ENCODE results near the gene MAGI1. TPM values are rescaled to one million over a fixed set of nuclear protein-coding genes. Genes with fewer than 3 reads are reported as not detected.

The MAGI1 gene
- total RNA-seq, 1 donor from 2014 or later = not detected

GRCh38 chr3:65419233-65419632, 619.5 kb downstream of the MAGI1 start:
- ChIA-PET CTCF (no interaction called here), POLR2A (no interaction called here)
- no peak for DNase-seq
- no peak overlapping the region for H3K4me3 Mint-ChIP-seq
- peaks cover 5% of the 10 kb centered on the region for H3K9me3 Mint-ChIP-seq
- H3K27me3 Mint-ChIP-seq = no peaks in the 10 kb centered on the region
- intact Hi-C loops (cut with micrococcal nuclease) = no loop called here
- no peak for ATAC-seq (ENCODE audit: low read depth)
- H3K36me3 Mint-ChIP-seq (ENCODE audit: low read depth) = no peaks in the 10 kb centered on the region
- no peak overlapping the region for H3K27ac Mint-ChIP-seq
- TF ChIP-seq CTCF (IDR thresholded peaks at IDR 0.05) = no peak
- H3K4me1 Mint-ChIP-seq = no peaks in the 10 kb centered on the region

- Mint-ChIP-seq H3K4me1 (no peaks in the 10 kb centered on the region), H3K36me3 (ENCODE audit: low read depth) (no peaks in the 10 kb centered on the region), H3K27me3 (no peaks in the 10 kb centered on the region), H3K4me3 (no peak overlapping the region), H3K27ac (no peak overlapping the region), H3K9me3 (peaks cover 8% of the 10 kb centered on the region)
- POLR2A ChIA-PET = no interaction called here
- DNase-seq (no peak), ATAC-seq (ENCODE audit: low read depth) (no peak)
- intact Hi-C loops (cut with micrococcal nuclease) = no loop called here
- TF ChIP-seq CTCF (IDR thresholded peaks at IDR 0.05) = no peak
- CTCF ChIA-PET = no interaction called here
Observed at GRCh38 chr3:65413891-65414290, 624.8 kb downstream of the MAGI1 start.

GRCh38 chr3:65412588-65412987, 626.1 kb downstream of the MAGI1 start:
- intact Hi-C loops (cut with micrococcal nuclease) = no loop called here
- peaks cover 8% of the 10 kb centered on the region for H3K9me3 Mint-ChIP-seq
- POLR2A ChIA-PET = no interaction called here

GRCh38 chr3:65411367-65411766, 627.4 kb downstream of the MAGI1 start:
- Mint-ChIP-seq H3K9me3 (peaks cover 8% of the 10 kb centered on the region), H3K4me1 (no peaks in the 10 kb centered on the region), H3K4me3 (no peak overlapping the region), H3K27ac (no peak overlapping the region), H3K27me3 (no peaks in the 10 kb centered on the region), H3K36me3 (ENCODE audit: low read depth) (no peaks in the 10 kb centered on the region)
- intact Hi-C loops (cut with micrococcal nuclease) = no loop called here
- ChIA-PET CTCF (no interaction called here), POLR2A (no interaction called here)
- TF ChIP-seq CTCF (IDR thresholded peaks at IDR 0.05) = no peak
- no peak for DNase-seq
- no peak for ATAC-seq (ENCODE audit: low read depth)

More at GRCh38 chr3:65412588-65412987, 626.1 kb downstream of the MAGI1 start:
- TF ChIP-seq CTCF (IDR thresholded peaks at IDR 0.05) = no peak
- no peak overlapping the region for H3K4me3 Mint-ChIP-seq
- H3K36me3 Mint-ChIP-seq (ENCODE audit: low read depth) = no peaks in the 10 kb centered on the region
- H3K27me3 Mint-ChIP-seq = no peaks in the 10 kb centered on the region
- CTCF ChIA-PET = no interaction called here
- ATAC-seq (ENCODE audit: low read depth) (no peak), DNase-seq (no peak)
- no peak overlapping the region for H3K27ac Mint-ChIP-seq
- no peaks in the 10 kb centered on the region for H3K4me1 Mint-ChIP-seq

GRCh38 chr3:65409176-65409569, 629.5 kb downstream of the MAGI1 start:
- Mint-ChIP-seq H3K4me3 (no peak overlapping the region), H3K9me3 (peaks cover 3% of the 10 kb centered on the region), H3K36me3 (ENCODE audit: low read depth) (no peaks in the 10 kb centered on the region), H3K27me3 (no peaks in the 10 kb centered on the region), H3K4me1 (no peaks in the 10 kb centered on the region), H3K27ac (no peak overlapping the region)
- intact Hi-C loops (cut with micrococcal nuclease) = no loop called here
- ChIA-PET POLR2A (no interaction called here), CTCF (no interaction called here)
- ATAC-seq (ENCODE audit: low read depth) = no peak
- no peak for DNase-seq
- TF ChIP-seq CTCF (IDR thresholded peaks at IDR 0.05) = no peak

Measured in activated B cell treated with CpG ODN at 0.5 μM for 24 hours (primary cell).